HG02642 (cell line): Measurements from ENCODE around the gene MRPL10.

ENCODE experiments used
- ATAC-seq: cut with Tn5 transposase; IDR thresholded peaks from one replicate; pipeline ENCODE4 v1.9.1; 2021; ENCODE audit warnings: mild to moderate bottlenecking; ENCODE audit not compliant: unreplicated experiment, poor library complexity

MRPL10 gene

DNA sequence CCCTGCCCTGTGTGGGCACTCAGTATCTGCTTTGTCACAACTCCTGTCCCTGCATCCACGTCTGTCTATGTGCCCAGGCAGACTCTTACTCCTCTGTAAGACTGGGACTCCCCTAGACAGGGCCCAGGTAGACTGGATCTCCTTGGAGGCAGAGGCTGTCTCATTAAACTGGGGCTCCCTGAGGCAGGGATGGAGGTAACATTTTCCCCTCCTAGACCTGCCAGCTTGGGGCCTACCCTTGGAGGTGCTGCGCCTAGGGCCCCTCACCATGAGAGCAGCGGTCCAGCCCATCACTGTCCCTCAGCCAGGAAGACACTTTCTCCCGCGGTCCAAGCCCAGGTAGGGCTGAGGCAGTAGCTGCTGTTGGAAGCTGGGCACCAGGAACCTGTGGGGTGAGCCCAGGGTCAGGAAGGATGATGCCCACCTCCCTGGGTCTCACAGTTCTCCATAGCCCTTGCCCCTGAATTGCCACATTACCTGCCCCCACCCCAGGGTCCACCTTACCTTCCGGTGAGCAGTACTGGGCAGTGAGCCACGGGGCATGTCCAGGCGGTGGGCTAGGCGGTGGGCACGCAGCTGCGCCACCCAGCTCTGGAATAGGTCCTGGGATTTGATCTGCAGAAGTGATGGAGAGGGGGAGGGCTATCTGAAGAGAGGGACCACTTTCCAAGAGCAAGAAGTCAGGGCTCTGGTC is 13.2 kb downstream of the MRPL10 start:
- ATAC-seq = no peak

GRCh38 chr17:47816947-47817346 is 14.4 kb downstream of the MRPL10 start:
- no peak for ATAC-seq

DNA sequence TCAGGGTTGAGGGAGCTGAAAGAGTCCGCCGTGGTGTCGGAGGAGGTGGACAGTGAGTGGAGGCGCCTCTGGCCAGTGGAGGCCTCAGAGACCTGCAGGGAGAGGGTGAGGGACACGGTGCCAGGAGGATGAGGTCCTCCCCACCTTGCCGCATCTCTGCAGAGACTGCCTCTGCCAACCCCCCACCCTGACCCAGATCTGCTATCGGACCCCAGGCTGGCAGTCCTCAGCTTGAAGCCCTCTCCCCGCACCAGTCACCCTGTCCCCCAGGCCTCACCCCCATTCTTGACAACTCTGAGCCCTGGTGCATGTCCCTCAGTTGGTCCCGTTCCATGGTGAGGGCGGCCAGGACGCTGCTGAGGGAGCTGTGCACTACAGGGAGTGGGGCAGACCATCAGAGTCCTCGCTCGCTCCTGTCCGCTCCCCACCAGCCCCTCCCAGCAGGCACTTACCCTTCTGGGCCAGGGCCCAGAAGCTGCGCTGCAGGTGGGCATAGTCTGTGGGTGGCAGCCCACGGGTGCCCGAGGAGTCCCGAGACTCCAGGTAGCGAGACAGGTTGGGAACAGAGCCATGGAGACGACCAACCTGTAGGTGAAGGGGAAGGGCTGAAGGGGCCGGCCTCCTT is 15.1 kb downstream of the MRPL10 start:
- ATAC-seq = no peak

- no peak for ATAC-seq
Measured at GRCh38 chr17:47815106-47815918, 16.0 kb downstream of the MRPL10 start.

DNA sequence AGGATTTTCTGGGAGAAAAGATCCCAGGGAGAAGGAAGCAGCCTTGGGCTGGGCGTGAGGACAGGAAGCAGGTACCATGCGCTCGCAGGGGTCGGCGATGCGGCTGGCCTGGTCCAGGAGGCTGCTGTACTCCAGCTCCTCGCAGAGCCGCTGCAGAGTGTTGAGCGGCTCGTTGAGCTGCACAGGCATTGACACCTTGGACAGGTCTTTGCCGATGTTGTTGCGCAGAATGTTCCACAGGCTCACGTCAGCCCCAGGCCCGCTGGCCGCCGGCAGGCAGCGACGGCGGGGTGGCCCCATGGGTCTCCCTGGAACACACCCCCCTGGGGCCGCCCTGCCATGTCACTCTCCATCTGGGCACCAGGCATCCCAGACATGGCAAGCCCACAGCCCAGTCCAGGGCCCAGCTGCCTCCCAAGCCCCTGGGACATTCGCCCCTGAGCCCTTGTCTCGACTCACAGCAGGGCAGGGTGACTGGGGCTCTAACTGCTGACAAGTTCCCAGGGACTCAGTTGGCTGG is 17.8 kb downstream of the MRPL10 start:
- no peak for ATAC-seq

DNA sequence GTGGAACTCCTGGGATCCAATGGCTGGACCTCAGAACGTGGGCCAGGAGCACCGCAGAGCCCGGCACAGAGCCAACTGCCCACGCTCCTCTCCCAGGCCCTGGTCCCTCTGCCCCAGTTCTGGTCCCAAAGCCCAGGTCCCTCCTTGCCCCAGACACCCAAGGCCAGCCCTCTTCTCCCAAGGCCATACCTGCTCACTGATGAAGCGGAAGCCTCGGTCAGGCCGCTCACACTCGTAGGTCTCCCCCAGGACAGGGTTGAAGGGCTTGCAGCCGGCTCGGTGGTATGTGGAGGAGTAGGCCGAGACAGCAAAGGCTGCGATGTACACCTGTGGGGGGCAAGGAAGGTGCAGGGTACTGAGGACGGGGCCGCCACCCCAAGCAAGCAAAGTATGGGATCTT is 18.3 kb downstream of the MRPL10 start:
- no peak for ATAC-seq

- ATAC-seq = no peak
Measured at GRCh38 chr17:47812146-47812920, 19.0 kb downstream of the MRPL10 start.

DNA sequence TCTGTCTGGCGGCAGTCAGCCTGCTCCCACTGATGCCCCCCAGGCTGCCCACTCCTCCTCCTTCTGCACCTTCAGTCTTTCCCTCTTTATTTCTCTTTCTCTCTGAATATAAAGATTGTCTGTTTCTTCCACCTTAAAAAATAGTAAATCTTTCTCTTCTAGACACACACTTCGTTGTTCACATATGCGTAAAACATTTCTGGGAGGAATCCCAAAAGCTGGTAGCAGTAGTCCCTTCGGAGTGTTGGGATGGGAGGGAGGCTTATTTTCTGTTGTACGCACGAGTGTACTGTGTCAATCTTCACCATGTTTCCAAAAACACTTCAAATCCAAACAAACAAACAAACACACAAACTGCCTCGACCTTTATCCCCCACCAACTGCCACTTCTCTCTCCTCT is 19.6 kb downstream of the MRPL10 start:
- ATAC-seq = no peak

GRCh38 chr17:47810901-47811635 is 20.3 kb downstream of the MRPL10 start:
- ATAC-seq = no peak

GRCh38 chr17:47810200-47810821 is 21.0 kb downstream of the MRPL10 start:
- no peak for ATAC-seq

GRCh38 chr17:47808830-47809480 is 22.4 kb downstream of the MRPL10 start:
- ATAC-seq = no peak

- no peak for ATAC-seq
Measured at GRCh38 chr17:47808036-47808829, 23.1 kb downstream of the MRPL10 start.

GRCh38 chr17:47807421-47807820 is 23.9 kb downstream of the MRPL10 start:
- no peak for ATAC-seq

DNA sequence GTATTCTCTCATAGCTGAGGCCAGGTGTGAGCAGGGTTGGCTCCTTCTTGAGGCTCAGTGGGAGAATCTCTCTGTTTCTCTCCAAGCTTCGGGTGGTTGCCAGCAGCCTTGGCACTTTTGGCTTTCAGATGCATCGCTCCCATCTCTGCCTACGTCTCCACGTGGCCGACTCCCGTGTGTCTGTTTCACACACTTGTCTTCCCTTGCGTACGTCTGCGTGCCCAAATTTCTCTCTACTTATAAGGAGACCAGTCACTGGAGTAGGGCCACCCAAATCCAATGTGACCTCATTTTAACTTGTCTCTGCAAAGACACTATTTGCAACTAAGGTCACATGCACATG is 24.5 kb downstream of the MRPL10 start:
- ATAC-seq = no peak

- no peak for ATAC-seq
Measured at GRCh38 chr17:47806026-47806912, 25.1 kb downstream of the MRPL10 start.

DNA sequence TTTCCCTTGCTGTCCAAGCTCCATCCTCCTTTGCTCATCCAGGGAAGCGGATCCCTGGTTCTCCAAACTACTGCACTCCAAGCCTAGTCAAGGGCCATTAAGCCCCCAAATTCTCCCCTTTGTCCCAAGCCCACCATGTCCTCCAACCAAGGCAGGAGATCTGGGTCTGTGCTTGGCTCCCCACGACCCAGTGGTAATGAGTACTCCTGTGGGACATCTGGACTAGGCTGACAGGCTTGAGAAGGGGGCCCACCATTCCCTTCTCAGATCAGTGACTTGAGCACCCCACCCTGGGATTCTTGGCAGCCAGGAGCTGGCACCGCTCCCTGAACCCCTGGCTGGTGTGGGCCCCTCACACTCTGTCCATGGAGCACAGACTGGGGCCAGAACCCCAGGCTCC is 26.9 kb downstream of the MRPL10 start:
- ATAC-seq = no peak

DNA sequence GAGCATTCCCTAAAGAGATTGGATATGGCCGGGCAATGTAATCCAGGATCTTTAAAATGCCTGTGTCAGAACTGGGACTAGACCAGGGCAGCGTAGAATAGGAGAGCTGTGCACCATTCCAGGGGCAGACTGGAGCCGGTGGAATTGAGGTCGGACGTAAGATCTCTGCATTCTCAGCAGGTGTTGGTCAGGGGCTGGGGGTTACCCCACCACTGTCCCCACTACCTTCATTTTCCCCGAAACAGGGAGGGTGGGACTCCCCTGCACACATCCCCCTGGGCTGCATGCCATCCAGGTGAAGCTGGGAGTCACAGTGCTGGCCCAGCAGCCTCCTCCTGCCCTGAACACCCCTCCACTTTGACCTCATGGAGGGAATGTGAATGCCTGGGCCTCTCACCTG is 27.6 kb downstream of the MRPL10 start:
- no peak for ATAC-seq
